HG02610 (cell line): ENCODE measurements around the gene PDGFD.

Experiments
- ATAC-seq: cut with Tn5 transposase; IDR thresholded peaks from one replicate; pipeline ENCODE4 v1.9.1; 2021; ENCODE audit warnings: mild to moderate bottlenecking, moderate library complexity; ENCODE audit not compliant: unreplicated experiment

Gene PDGFD

GRCh38 chr11:104005234-104005855, 158.6 kb downstream of the PDGFD start:
- no peak for ATAC-seq

GRCh38 chr11:104003491-104003890, 160.5 kb downstream of the PDGFD start:
- no peak for ATAC-seq

GRCh38 chr11:104001561-104002056, 162.3 kb downstream of the PDGFD start:
- ATAC-seq: no peak

- no peak for ATAC-seq
These were observed 163.1 kb downstream of the PDGFD start for GRCh38 chr11:104000798-104001197.

- ATAC-seq: no peak
These were observed 165.0 kb downstream of the PDGFD start for GRCh38 chr11:103998826-103999508.

GRCh38 chr11:103997082-103997481, 166.9 kb downstream of the PDGFD start:
- ATAC-seq: peak; percentile 93

GRCh38 chr11:103995896-103996295, 168.1 kb downstream of the PDGFD start:
- no peak for ATAC-seq

- ATAC-seq: no peak
These were observed 169.4 kb downstream of the PDGFD start for GRCh38 chr11:103994518-103994917.

- no peak for ATAC-seq
These were observed 169.9 kb downstream of the PDGFD start for GRCh38 chr11:103994094-103994493.

- no peak for ATAC-seq
These were observed 170.4 kb downstream of the PDGFD start for GRCh38 chr11:103993507-103993906.

- no peak for ATAC-seq
These were observed 175.4 kb downstream of the PDGFD start for GRCh38 chr11:103988595-103988969.

- ATAC-seq: no peak
These were observed 176.0 kb downstream of the PDGFD start for GRCh38 chr11:103987629-103988594.

GRCh38 chr11:103985041-103985440, 178.9 kb downstream of the PDGFD start:
- no peak for ATAC-seq

GRCh38 chr11:103980108-103980507, 183.8 kb downstream of the PDGFD start:
- ATAC-seq: no peak

GRCh38 chr11:103978616-103979595, 185.0 kb downstream of the PDGFD start:
- ATAC-seq: no peak

GRCh38 chr11:103972013-103972412, 191.9 kb downstream of the PDGFD start:
- no peak for ATAC-seq

- ATAC-seq: peak; percentile 92
These were observed 193.2 kb downstream of the PDGFD start for GRCh38 chr11:103970701-103971249.

GRCh38 chr11:103968685-103969084, 195.3 kb downstream of the PDGFD start:
- no peak for ATAC-seq

GRCh38 chr11:103967985-103968384, 196.0 kb downstream of the PDGFD start:
- no peak for ATAC-seq

GRCh38 chr11:103964390-103964789, 199.6 kb downstream of the PDGFD start:
- no peak for ATAC-seq
